Ectodermal cell (in vitro differentiated cells): Measurements from ENCODE around the gene MTURN.
A peak's percentile ranks its signal among the peaks of the same experiment; 100 is the strongest.

Experiments
- H3K27ac ChIP-seq: 2 replicates; pipeline ENCODE4 v1.7.0; 2013; ENCODE audit warnings: mild to moderate bottlenecking, low read depth, low read length; ENCODE audit not compliant: insufficient read depth, poor library complexity, severe bottlenecking
- H3K27me3 ChIP-seq: 2 replicates; pipeline ENCODE4 v1.7.0; 2013; ENCODE audit warnings: mild to moderate bottlenecking, low read length; ENCODE audit not compliant: insufficient read depth, control insufficient read depth, poor library complexity, severe bottlenecking
- H3K36me3 ChIP-seq: one replicate; pipeline ENCODE4 v1.7.0; 2013; ENCODE audit warnings: low read length; ENCODE audit not compliant: control insufficient read depth, insufficient read depth
- H3K4me1 ChIP-seq: one replicate; pipeline ENCODE4 v1.7.0; 2013; ENCODE audit warnings: low read length; ENCODE audit not compliant: control insufficient read depth, insufficient read depth
- H3K4me3 ChIP-seq: 2 replicates; pipeline ENCODE4 v1.7.0; 2013; ENCODE audit warnings: low read depth, low read length, control low read depth; ENCODE audit not compliant: insufficient read depth
- H3K9me3 ChIP-seq: 2 replicates; pipeline ENCODE4 v1.7.0; 2013; ENCODE audit warnings: mild to moderate bottlenecking, low read length, moderate library complexity; ENCODE audit not compliant: control insufficient read depth
- WGBS, 2 experiments: methylation state at CpG; one replicate each; pipeline ENCODE4 v1.1.7; 2013; ENCODE audit warnings: missing lambda C conversion rate in 2 of 2; 5-methylcytosine and 5-hydroxymethylcytosine counted together

The MTURN gene

GRCh38 chr7:30167901-30168300 is 33.1 kb downstream of the MTURN start:
- Histone ChIP-seq H3K4me1 (peaks cover 33% of the 10 kb centered on the region), H3K36me3 (no peaks in the 10 kb centered on the region), H3K27me3 (no peaks in the 10 kb centered on the region), H3K4me3 (no peak overlapping the region), H3K27ac (no peak overlapping the region), H3K9me3 (no peaks in the 10 kb centered on the region)
- WGBS, 2 experiments, result 92% methylated on average over 6 of the region's 6 CpGs

DNA sequence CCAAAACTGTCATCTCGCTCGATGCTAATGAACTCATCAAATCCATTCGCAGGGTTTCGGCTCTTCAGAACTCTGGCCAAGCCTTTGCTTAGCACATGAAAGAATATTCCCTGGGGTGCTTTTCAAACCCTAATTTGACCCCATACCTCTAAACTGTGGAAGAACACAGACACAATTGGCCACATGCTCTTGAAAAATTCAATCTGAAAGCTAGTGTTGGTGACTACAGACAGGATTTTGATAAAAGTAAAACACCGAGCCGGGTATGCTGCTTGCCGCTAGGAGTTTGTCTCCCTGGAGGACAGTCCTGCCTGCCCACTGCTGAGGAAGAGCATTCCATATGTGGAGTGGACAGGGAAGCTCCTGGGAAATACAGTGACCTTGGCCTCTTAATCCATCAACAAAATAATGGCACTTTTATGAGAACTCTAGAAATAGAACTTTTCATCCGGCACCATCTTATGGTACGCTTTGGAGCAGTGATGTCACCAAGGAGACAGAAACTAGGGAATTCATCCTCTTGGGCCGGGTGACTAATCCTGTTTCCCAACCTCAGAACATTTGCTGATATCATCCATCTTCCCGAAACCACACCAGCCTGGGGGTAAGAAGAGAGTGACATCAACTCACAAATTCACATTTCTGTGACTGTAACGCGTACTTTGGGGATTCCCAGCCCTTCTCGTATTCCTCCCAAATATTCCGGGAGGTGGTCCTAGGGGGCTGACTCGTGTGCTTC is 34.2 kb downstream of the MTURN start:
- peaks cover 38% of the 10 kb centered on the region for H3K4me1 ChIP-seq
- no peaks in the 10 kb centered on the region for H3K27me3 ChIP-seq
- no peaks in the 10 kb centered on the region for H3K9me3 ChIP-seq
- WGBS, 2 experiments, result 38 to 42% methylated on average over 16 of the region's 16 CpGs
- no peak overlapping the region for H3K27ac ChIP-seq
- H3K4me3 ChIP-seq, result no peak overlapping the region
- H3K36me3 ChIP-seq, result no peaks in the 10 kb centered on the region

- no peak overlapping the region for H3K27ac ChIP-seq
- H3K36me3 ChIP-seq, result no peaks in the 10 kb centered on the region
- peaks cover 36% of the 10 kb centered on the region for H3K4me1 ChIP-seq
- H3K4me3 ChIP-seq, result no peak overlapping the region
- H3K9me3 ChIP-seq, result no peaks in the 10 kb centered on the region
- no peaks in the 10 kb centered on the region for H3K27me3 ChIP-seq
- WGBS, 2 experiments, result 86 to 90% methylated on average over 2 of the region's 2 CpGs
Observed at GRCh38 chr7:30169579-30169978, 34.8 kb downstream of the MTURN start.

GRCh38 chr7:30170476-30171205 is 35.9 kb downstream of the MTURN start:
- Histone ChIP-seq H3K36me3 (no peaks in the 10 kb centered on the region), H3K4me3 (no peak overlapping the region), H3K27me3 (no peaks in the 10 kb centered on the region), H3K9me3 (no peaks in the 10 kb centered on the region), H3K4me1 (peaks cover 36% of the 10 kb centered on the region), H3K27ac (no peak overlapping the region)
- 92% methylated on average over 6 of the region's 6 CpGs for WGBS, 2 experiments

DNA sequence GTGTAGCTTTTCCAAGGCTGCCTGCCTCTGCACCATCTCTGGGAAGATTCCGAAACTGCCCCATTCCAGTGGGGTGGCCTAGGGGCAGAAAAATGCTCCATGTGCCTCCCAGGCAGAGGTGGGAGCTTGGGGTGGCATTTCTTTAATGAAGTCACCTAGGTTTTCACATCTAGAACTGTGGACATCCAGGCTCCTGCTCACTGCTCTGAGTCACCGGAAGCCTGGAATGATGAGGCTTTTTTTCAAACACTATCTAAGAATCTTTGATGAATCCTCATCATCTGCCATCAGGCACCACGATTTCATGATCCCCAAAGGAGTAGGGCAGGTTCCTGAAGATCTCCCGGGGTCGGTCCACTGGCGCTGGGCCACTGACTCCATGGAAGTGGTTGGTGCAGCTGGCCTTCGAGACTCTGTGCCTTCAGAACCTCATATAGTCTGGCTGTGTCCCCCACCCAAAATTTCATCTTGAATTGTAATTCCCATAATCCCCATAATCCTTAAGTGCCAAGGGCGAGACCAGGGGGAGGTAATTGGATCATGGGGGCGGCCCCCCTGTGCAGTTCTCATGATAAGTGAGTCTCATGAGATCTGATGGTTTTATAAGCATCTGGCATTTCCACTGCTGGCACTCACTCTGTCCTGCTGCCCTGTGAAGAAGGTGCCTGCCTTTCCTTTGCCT is 37.1 kb downstream of the MTURN start:
- Histone ChIP-seq H3K4me3 (no peak overlapping the region), H3K27ac (no peak overlapping the region), H3K27me3 (no peaks in the 10 kb centered on the region), H3K4me1 (peaks cover 36% of the 10 kb centered on the region), H3K9me3 (no peaks in the 10 kb centered on the region), H3K36me3 (no peaks in the 10 kb centered on the region)
- WGBS, 2 experiments, result 80% methylated on average over 9 of the region's 9 CpGs

- Histone ChIP-seq H3K4me1 (peaks cover 36% of the 10 kb centered on the region), H3K27ac (no peak overlapping the region), H3K9me3 (no peaks in the 10 kb centered on the region), H3K27me3 (no peaks in the 10 kb centered on the region), H3K36me3 (no peaks in the 10 kb centered on the region), H3K4me3 (no peak overlapping the region)
- 93 to 94% methylated on average over 3 of the region's 3 CpGs for WGBS, 2 experiments
Observed at GRCh38 chr7:30172451-30172850, 37.7 kb downstream of the MTURN start.

DNA sequence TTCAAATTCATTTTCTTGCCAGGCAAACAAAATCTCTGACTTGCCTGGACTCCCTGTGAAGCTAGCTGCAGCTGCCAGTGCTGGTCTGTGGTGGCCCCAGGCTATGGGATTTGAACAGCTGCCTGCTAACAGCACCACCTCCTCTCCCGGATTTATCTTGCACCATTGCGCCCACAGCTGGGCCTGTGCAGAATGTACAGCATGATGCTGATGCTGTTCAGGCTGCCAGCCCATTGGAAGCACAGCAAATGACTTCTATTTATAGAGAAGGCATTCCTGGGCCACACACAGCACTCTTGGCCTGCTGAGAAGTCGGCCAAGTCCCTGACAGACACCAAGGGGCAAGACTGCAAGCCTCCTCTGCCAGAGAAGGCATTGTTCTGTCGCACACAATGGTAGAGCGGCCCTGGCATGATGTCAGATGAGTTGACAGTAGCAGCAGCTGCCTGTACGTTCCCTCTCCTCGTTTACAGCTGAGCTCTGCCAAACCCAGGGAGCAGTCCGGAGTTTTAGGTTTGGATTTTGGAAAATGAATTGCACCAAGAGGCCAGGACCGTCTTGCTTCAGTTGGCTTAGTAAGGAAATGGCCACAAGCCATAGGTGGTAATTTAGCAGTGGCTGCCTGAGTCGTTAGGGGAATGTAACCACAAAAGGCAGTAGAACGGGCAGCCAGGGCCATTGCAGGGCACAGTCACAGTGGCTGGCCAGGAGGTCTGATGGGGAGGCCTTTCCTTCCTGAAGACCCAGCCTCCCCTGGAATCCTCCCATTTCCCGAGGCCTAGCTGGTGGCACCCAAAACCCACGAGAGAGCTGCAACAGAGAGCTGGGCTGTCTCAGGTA is 38.5 kb downstream of the MTURN start:
- Histone ChIP-seq H3K4me3 (no peak overlapping the region), H3K9me3 (no peaks in the 10 kb centered on the region), H3K27me3 (no peaks in the 10 kb centered on the region), H3K36me3 (no peaks in the 10 kb centered on the region), H3K4me1 (peaks cover 36% of the 10 kb centered on the region), H3K27ac (peak overlapping the region; percentile 1)
- WGBS, 2 experiments, result 69 to 77% methylated on average over 13 of the region's 13 CpGs

- H3K4me3 ChIP-seq, result no peak overlapping the region
- 87 to 91% methylated on average over 3 of the region's 3 CpGs for WGBS, 2 experiments
- H3K27me3 ChIP-seq, result no peaks in the 10 kb centered on the region
- H3K27ac ChIP-seq, result no peak overlapping the region
- no peaks in the 10 kb centered on the region for H3K36me3 ChIP-seq
- no peaks in the 10 kb centered on the region for H3K9me3 ChIP-seq
- peaks cover 18% of the 10 kb centered on the region for H3K4me1 ChIP-seq
Observed at GRCh38 chr7:30175180-30175579, 40.4 kb downstream of the MTURN start.

DNA sequence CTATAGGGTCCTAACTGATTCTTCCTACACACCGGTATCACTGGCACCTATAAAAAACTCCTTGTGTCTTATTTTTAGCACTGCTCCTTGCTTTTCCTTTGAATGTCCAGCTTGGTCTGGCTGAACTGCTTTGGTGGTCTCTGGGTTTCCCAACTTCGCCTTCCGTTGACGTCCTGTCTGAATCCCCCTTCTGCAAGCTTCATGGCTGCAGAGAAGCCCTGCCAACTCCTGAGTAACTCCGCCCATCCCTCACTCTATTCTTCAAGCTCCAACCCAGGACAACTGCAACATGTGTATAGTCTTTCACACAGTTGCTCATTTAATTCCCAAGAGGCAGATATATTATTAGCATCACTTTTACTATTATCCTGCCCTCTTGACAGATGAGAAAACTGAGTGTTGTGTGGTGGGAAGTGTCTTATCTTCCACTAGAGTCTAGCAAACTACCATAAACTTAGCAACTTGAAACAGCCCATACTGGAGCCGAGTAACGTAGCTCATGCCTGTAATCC is 40.9 kb downstream of the MTURN start:
- Histone ChIP-seq H3K36me3 (no peaks in the 10 kb centered on the region), H3K4me3 (no peak overlapping the region), H3K27me3 (no peaks in the 10 kb centered on the region), H3K9me3 (no peaks in the 10 kb centered on the region), H3K4me1 (peaks cover 18% of the 10 kb centered on the region), H3K27ac (no peak overlapping the region)
- 90 to 91% methylated on average over 7 of the region's 7 CpGs for WGBS, 2 experiments
